AG04449 (cell line): ENCODE results near the gene TMEM87B.

ENCODE experiments used
- CTCF ChIA-PET: fragments of 350-600 bp; formaldehyde crosslinking; extraction: SDS; loops from one replicate; lab custom pipeline; 2021; ENCODE audit warnings: antibody characterized with exemption; lab: Yijun Ruan, JAX
- POLR2A ChIA-PET: fragments of 400-600, 350-600 bp; formaldehyde crosslinking; extraction: SDS; loops from one replicate; lab custom pipeline; 2020; ENCODE audit warnings: antibody characterized with exemption, inconsistent platforms; lab: Yijun Ruan, JAX
- DNase-seq: peaks from one replicate; pipeline ENCODE4 v3.0.0-alpha.2; 2010; ENCODE audit warnings: low read depth, low spot score
- H3K4me3 ChIP-seq: 2 replicates; pipeline ENCODE4 v1.5.1; 2011; ENCODE audit warnings: low read depth, mild to moderate bottlenecking, control low read depth, low read length
- TF ChIP-seq, protein P1 (sequence below): IDR thresholded peaks from one replicate; pipeline ENCODE4 v1.5.1; 2011; ENCODE audit warnings: mild to moderate bottlenecking, moderate library complexity, low read length, control low read depth, inconsistent platforms; ENCODE audit not compliant: insufficient read depth; ENCODE audit errors: missing control alignments

The TMEM87B gene

GRCh38 chr2:112166806-112167499, 111.9 kb downstream of the TMEM87B start:
- no peak overlapping the region for H3K4me3 ChIP-seq
- TF ChIP-seq, protein P1, sequence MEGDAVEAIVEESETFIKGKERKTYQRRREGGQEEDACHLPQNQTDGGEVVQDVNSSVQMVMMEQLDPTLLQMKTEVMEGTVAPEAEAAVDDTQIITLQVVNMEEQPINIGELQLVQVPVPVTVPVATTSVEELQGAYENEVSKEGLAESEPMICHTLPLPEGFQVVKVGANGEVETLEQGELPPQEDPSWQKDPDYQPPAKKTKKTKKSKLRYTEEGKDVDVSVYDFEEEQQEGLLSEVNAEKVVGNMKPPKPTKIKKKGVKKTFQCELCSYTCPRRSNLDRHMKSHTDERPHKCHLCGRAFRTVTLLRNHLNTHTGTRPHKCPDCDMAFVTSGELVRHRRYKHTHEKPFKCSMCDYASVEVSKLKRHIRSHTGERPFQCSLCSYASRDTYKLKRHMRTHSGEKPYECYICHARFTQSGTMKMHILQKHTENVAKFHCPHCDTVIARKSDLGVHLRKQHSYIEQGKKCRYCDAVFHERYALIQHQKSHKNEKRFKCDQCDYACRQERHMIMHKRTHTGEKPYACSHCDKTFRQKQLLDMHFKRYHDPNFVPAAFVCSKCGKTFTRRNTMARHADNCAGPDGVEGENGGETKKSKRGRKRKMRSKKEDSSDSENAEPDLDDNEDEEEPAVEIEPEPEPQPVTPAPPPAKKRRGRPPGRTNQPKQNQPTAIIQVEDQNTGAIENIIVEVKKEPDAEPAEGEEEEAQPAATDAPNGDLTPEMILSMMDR = no peak
- ChIA-PET CTCF (no interaction called here), POLR2A (no interaction called here)
- DNase-seq = no peak

DNA sequence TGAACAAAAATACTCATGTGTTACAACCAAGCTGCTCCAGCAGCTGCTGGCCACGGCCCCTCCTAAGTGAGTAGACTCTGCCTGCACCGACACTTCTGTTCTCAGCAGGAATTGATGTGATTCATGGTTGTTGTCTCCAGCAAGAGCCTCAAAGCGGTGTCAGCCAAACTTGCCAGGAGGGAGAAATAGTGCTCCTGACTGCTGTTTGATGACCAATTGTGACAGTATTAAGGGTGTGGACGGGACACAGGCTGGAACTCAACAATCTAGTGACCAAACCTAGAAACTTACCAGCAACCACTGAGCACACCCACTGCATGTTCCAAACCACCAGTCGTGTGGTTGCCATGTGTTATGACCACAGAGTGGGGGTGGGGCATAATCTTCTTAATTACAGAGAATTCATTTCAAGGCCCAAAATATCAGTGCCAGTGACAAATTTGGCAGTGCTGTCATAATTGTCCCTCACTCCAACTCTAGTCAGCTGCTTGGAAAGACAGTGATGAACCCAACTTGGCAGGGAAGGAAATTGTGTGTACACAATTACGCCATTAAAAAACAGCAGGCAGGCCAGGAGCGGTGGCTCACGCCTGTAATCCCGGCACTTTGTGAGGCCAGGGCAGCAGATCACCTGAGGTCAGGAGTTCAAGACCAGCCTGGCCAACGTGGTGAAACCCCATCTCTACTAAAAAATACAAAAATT, 113.5 kb downstream of the TMEM87B start:
- ChIA-PET CTCF (no interaction called here), POLR2A (no interaction called here)
- DNase-seq = no peak
- TF ChIP-seq, protein P1 = no peak
- no peak overlapping the region for H3K4me3 ChIP-seq
